Measurements from ENCODE around the gene CTNNA3.

DNA sequence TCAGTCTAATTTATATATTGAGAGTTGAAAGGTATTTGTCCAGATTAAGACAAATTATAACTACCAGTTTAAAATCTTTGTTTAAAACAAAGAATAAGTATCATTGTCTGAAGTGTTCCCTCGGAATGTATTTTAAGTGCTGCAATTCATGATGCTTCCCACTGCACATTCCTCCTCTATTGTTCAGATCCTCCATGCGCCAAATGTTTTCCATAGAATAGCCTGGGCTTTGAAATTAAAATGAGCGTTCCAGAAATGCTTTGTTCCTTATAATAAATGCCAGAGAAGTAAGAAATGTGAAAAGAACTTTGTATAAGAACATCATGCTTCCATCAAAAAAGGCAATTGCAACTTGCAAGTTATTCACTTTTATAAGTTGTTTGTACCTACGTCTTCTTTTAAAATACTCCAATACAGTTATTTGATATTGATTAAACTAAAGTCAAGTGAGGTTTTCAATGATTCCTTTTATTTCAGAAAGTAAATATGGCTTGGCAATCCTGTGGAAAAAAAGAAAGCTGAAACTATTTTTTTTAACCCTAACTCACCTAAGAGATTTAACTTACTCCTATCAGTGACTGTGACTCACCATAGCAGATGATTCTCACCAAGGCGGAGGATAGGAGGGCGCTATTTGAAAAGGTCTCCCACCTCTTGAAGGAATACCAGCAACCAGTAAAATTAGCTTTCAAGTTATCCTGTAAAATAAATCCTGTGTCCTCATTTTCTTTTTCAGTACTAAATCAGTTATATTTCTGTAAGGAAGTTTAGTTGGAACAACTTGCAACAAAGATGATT, 85.8 kb downstream of the CTNNA3 start:
- TF ChIP-seq, protein P1, sequence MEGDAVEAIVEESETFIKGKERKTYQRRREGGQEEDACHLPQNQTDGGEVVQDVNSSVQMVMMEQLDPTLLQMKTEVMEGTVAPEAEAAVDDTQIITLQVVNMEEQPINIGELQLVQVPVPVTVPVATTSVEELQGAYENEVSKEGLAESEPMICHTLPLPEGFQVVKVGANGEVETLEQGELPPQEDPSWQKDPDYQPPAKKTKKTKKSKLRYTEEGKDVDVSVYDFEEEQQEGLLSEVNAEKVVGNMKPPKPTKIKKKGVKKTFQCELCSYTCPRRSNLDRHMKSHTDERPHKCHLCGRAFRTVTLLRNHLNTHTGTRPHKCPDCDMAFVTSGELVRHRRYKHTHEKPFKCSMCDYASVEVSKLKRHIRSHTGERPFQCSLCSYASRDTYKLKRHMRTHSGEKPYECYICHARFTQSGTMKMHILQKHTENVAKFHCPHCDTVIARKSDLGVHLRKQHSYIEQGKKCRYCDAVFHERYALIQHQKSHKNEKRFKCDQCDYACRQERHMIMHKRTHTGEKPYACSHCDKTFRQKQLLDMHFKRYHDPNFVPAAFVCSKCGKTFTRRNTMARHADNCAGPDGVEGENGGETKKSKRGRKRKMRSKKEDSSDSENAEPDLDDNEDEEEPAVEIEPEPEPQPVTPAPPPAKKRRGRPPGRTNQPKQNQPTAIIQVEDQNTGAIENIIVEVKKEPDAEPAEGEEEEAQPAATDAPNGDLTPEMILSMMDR (IDR thresholded peaks at IDR 0.05): no peak
- TF ChIP-seq POLR2A (IDR thresholded peaks at IDR 0.05): no peak
